Epithelial cell of esophagus (primary cell): Measurements from ENCODE around the gene PRKG1.
A peak's percentile ranks its signal among the peaks of the same experiment; 100 is the strongest.

Source experiments
- DNase-seq: peaks from one replicate; pipeline ENCODE4 v3.0.0; 2010; ENCODE audit warnings: low read depth
- H3K4me3 ChIP-seq: 2 replicates; pipeline ENCODE4 v1.5.1; 2011; ENCODE audit warnings: mild to moderate bottlenecking, low read length, control low read depth
- TF ChIP-seq, protein P1 (sequence below): IDR thresholded peaks from 2 replicates; pipeline ENCODE4 v1.5.1; 2011; ENCODE audit warnings: low read depth, mild to moderate bottlenecking, low read length, control low read depth, inconsistent platforms; ENCODE audit not compliant: insufficient read depth; ENCODE audit errors: missing control alignments

PRKG1 gene

DNA sequence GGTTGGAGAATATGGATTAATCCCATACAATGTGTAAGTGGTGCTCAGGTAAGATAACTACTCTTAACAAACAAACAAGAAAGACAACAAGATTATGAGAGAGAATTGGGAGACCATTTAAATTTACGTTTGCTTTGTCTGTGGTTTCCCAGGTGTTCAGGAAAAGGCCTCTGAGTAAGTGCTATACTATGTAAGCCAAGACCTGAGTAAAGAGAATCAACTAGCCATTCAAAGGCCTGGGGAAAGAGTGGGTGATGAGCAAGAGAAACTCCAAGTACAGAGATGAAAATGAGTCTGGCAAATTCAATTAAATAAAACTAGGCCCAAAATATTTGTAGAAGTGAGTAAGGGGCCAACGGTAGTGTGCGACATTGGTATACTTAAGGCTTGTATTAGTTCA lies 615.2 kb downstream of the PRKG1 start:
- peak; percentile 59 for DNase-seq
- TF ChIP-seq, protein P1, sequence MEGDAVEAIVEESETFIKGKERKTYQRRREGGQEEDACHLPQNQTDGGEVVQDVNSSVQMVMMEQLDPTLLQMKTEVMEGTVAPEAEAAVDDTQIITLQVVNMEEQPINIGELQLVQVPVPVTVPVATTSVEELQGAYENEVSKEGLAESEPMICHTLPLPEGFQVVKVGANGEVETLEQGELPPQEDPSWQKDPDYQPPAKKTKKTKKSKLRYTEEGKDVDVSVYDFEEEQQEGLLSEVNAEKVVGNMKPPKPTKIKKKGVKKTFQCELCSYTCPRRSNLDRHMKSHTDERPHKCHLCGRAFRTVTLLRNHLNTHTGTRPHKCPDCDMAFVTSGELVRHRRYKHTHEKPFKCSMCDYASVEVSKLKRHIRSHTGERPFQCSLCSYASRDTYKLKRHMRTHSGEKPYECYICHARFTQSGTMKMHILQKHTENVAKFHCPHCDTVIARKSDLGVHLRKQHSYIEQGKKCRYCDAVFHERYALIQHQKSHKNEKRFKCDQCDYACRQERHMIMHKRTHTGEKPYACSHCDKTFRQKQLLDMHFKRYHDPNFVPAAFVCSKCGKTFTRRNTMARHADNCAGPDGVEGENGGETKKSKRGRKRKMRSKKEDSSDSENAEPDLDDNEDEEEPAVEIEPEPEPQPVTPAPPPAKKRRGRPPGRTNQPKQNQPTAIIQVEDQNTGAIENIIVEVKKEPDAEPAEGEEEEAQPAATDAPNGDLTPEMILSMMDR, result no peak
- H3K4me3 ChIP-seq, result no peak overlapping the region

DNA sequence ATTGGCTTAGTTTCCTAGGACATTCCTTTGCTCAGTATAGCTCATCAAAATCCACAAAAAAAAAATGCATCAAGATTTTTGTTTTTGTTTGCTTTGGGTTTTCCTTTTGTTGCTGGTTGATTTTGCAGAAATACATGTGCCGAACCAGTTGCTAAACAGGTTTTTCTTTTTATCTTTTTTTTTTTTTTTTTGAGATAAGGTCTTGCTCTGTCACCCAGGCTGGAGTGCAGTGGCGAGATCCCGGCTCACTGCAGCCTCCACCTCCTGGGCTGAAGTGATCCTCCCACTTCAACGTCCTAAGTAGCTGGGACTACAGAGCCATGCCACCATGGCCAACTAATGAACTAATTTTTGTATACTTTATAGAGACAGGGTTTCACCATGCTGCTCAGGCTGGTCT lies 616.8 kb downstream of the PRKG1 start:
- TF ChIP-seq, protein P1, result no peak
- no peak for DNase-seq
- H3K4me3 ChIP-seq, result no peak overlapping the region

DNA sequence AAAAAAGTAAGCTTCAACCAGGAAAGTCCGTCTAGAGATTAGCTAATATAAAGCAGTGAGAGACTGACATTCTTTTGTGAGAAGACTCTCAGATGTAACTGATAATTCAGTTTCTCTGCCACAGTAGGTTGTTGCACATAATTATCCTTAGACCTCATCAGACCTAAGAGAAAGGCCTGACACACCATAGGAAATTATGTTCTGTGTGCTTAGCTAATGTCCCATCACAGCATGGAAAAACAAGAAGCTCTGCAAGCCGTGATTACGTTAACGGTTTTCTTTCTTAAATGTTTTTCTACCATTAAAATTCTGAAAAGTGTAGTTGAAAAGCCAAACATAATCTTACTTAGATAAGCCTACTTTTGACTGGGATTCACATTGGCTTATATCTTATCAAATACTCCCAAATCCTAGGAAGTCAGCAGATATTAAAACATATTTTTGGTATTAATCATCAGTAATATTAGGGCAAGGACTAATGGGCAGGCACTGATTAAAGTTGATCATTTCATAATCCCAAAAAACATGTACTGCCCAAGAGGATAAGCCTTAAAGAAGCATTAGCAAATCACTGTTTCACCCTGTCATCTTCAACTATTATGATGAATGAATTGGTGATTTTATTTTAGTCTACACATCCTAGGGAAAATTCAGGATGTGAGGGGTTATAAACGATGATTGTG lies 619.9 kb downstream of the PRKG1 start:
- no peak overlapping the region for H3K4me3 ChIP-seq
- DNase-seq, result no peak
- TF ChIP-seq, protein P1, result no peak

DNA sequence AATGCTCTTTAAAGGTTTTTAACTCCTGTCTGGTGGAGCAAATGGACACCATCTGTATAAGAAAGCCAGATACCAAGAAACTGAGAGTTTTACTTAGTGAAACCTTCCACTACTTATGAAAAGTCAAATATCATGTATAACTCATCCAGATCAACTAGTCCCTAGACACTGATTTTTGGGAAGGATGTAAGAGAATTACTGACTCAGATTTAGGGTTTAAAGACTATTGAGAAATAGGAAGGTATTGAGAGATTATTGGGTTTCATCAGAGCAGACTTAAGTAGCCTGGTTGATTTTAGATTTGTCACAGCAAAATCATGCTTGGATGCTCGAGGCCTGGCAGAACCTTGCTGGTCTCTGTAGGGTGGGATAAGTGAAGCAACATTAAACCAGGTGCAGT lies 622.0 kb downstream of the PRKG1 start:
- no peak overlapping the region for H3K4me3 ChIP-seq
- no peak for DNase-seq
- TF ChIP-seq, protein P1, result no peak

DNA sequence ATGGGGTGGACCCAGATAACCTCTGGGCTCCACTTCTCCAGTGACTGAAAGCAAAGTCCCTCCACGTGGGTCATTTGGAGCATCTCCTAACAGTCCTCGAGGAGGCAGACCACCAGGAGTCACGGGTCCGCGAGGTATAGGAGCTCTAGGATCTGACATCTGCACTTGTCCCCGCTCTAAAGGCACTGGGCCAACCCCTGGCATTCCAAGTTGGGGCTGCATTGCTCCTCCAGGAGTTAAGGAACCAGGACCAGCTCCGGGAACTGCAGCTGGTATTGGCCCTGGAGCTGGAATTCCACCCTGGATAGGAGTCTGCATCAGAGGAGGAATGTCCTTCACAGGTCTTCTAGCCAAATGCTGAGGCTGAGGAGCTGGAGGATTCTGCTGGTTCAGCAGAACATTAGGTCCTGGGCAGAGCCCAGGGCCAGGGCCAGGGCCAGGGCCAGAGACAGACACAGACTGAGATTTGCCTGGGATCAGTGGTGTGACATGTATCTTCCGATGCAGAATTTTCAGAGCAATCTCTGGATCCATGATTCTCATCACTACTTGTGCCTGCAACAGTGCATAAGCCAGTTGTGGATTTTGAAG lies 624.3 kb downstream of the PRKG1 start:
- DNase-seq, result no peak
- peak overlapping the region; percentile 100 for H3K4me3 ChIP-seq
- TF ChIP-seq, protein P1, result no peak

DNA sequence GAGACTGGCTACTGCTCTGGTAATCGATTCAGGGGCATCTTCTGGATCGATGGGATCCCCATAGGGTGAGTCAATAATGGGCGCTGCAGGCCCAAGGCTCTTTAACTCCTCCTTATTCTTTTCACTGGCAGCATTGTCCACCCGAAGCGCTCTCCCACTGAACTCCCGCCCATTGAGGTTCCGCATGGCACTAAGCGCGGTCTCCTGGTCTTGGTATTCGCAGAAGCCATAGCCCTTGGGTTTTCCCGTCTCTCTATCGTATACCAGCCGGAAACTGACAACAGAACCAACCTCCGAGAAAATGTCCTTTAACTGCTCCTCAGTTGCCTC lies 624.8 kb downstream of the PRKG1 start:
- no peak for DNase-seq
- TF ChIP-seq, protein P1, result no peak
- peak overlapping the region; percentile 100 for H3K4me3 ChIP-seq
